ENCODE results near the gene LNX1.

DNA sequence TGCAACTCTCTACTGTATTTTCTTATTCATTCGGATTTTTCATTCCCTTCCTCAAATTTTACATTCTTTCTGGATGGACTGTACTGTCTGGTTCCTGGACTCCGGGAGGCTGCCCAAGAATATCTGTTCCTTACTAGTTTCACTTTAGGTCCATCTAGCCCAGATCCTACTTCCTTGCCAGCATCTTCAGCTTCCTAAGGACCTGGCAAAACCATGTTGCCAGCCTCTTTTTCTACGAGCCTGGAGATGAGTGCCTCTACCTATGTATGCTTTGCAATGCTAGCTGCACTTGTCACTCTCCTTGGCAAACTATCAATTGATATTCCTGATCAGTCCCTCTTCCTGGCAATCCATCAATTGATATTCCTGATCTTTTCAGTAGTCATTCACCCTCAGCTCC, 5.6 kb upstream of the LNX1 start:
- TF ChIP-seq CREB1 (IDR thresholded peaks at IDR 0.05): no peak
- TF ChIP-seq RNF2 (IDR thresholded peaks at IDR 0.05; ENCODE audit: borderline replicate concordance, low read depth, low read length, missing control alignments, poor library complexity, severe bottlenecking): no peak
- no peak for TF ChIP-seq EP300 (IDR thresholded peaks at IDR 0.05; ENCODE audit: borderline replicate concordance in 1 of 2, low read depth in 2 of 2, low read length in 2 of 2)
- no peak for TF ChIP-seq EGR1 (IDR thresholded peaks at IDR 0.05; ENCODE audit: borderline replicate concordance, low read depth, low read length)

Data from H1 (cell line).